Mesenchymal stem cell (in vitro differentiated cells and primary cell): ENCODE measurements around the gene CELSR1.

Source experiments
- DNase-seq: peaks from one replicate; pipeline ENCODE4 v3.0.0-alpha.2; 2013
- H2AFZ ChIP-seq: one replicate; pipeline ENCODE4 v1.6.1; 2013; ENCODE audit warnings: low read depth, mild to moderate bottlenecking, control low read depth, inconsistent platforms, low read length, moderate library complexity
- H2AK5ac ChIP-seq: 2 replicates; pipeline ENCODE4 v1.6.1; 2013; ENCODE audit warnings: low read length, moderate library complexity, mild to moderate bottlenecking, inconsistent platforms; ENCODE audit not compliant: severe bottlenecking
- H2BK120ac ChIP-seq: one replicate; pipeline ENCODE4 v1.6.1; 2013; ENCODE audit warnings: low read depth, mild to moderate bottlenecking, inconsistent platforms, low read length, moderate library complexity
- H2BK12ac ChIP-seq, 2 experiments: one replicate each; pipeline ENCODE4 v1.6.1; 2013; ENCODE audit warnings: inconsistent platforms in 2 of 2, low read length in 2 of 2, mild to moderate bottlenecking in 2 of 2, moderate library complexity in 2 of 2, control low read depth in 1 of 2
- H2BK15ac ChIP-seq: one replicate; pipeline ENCODE4 v1.6.1; 2013; ENCODE audit warnings: mild to moderate bottlenecking, low read depth, inconsistent platforms; ENCODE audit not compliant: poor library complexity, severe bottlenecking
- H2BK5ac ChIP-seq: 2 replicates; pipeline ENCODE4 v1.6.1; 2013; ENCODE audit warnings: low read depth, mild to moderate bottlenecking, low read length, control low read depth, inconsistent platforms; ENCODE audit not compliant: poor library complexity, severe bottlenecking
- H3K14ac ChIP-seq, 2 experiments: one replicate each; pipeline ENCODE4 v1.6.1; 2013; ENCODE audit warnings: inconsistent platforms in 2 of 2, low read length in 2 of 2, control low read depth in 1 of 2, mild to moderate bottlenecking in 1 of 2, moderate library complexity in 1 of 2
- H3K18ac ChIP-seq, 2 experiments: one replicate each; pipeline ENCODE4 v1.6.1; 2013; ENCODE audit warnings: inconsistent platforms in 2 of 2, low read length in 2 of 2, control low read depth in 1 of 2, low read depth in 1 of 2, mild to moderate bottlenecking in 1 of 2
- H3K23ac ChIP-seq, 2 experiments: one replicate each; pipeline ENCODE4 v1.6.1; 2013; ENCODE audit warnings: inconsistent platforms in 2 of 2, low read length in 2 of 2, mild to moderate bottlenecking in 2 of 2, moderate library complexity in 2 of 2, control low read depth in 1 of 2
- H3K27ac ChIP-seq: 2 replicates; pipeline ENCODE4 v1.5.1; 2013; ENCODE audit warnings: mild to moderate bottlenecking, moderate library complexity, low read length, control low read depth, inconsistent platforms; ENCODE audit not compliant: poor library complexity, severe bottlenecking
- H3K27me3 ChIP-seq, 2 experiments: 2 replicates each; pipeline versions ENCODE4 v1.6.1 to v1.7.0; 2013; ENCODE audit warnings: low read length in 2 of 2, mild to moderate bottlenecking in 2 of 2, moderate library complexity in 2 of 2, control low read depth in 1 of 2, inconsistent platforms in 1 of 2; ENCODE audit not compliant: control insufficient read depth in 1 of 2, insufficient read depth in 1 of 2
- H3K36me3 ChIP-seq, 2 experiments: 2 replicates each; pipeline versions ENCODE4 v1.6.1 to v1.7.0; 2013; ENCODE audit warnings: low read length in 2 of 2, control low read depth in 1 of 2, inconsistent platforms in 1 of 2, low read depth in 1 of 2, mild to moderate bottlenecking in 1 of 2; ENCODE audit not compliant: insufficient read depth in 2 of 2, control insufficient read depth in 1 of 2
- H3K4ac ChIP-seq, 2 experiments: one replicate each; pipeline ENCODE4 v1.6.1; 2013; ENCODE audit warnings: inconsistent platforms in 2 of 2, low read length in 2 of 2, mild to moderate bottlenecking in 2 of 2, moderate library complexity in 2 of 2, control low read depth in 1 of 2, low read depth in 1 of 2
- H3K4me1 ChIP-seq: 2 replicates; pipeline ENCODE4 v1.6.1; 2013; ENCODE audit warnings: low read depth, low read length, control low read depth; ENCODE audit not compliant: control insufficient read depth, insufficient read depth
- H3K4me2 ChIP-seq: 2 replicates; pipeline ENCODE4 v1.6.1; 2013; ENCODE audit warnings: low read length, mild to moderate bottlenecking, inconsistent platforms; ENCODE audit not compliant: poor library complexity, severe bottlenecking
- H3K4me3 ChIP-seq, 2 experiments: 2 replicates each; pipeline versions ENCODE4 v1.5.1 to v1.7.0; 2013; ENCODE audit warnings: low read length in 2 of 2, mild to moderate bottlenecking in 2 of 2, control low read depth in 1 of 2, low read depth in 1 of 2; ENCODE audit not compliant: insufficient read depth in 1 of 2
- H3K79me1 ChIP-seq: replicated peaks from 2 replicates; pipeline ENCODE4 v1.6.1; 2013; ENCODE audit warnings: mild to moderate bottlenecking, control low read depth, low read length, inconsistent platforms; ENCODE audit not compliant: poor library complexity, severe bottlenecking
- H3K9ac ChIP-seq: 2 replicates; pipeline ENCODE4 v1.7.0; 2013; ENCODE audit warnings: mild to moderate bottlenecking, low read length, moderate library complexity
- H3K9me3 ChIP-seq: 2 replicates; pipeline ENCODE4 v1.7.0; 2013; ENCODE audit warnings: mild to moderate bottlenecking, low read length; ENCODE audit not compliant: control insufficient read depth
- H4K8ac ChIP-seq: one replicate; pipeline ENCODE4 v1.6.1; 2013; ENCODE audit warnings: inconsistent platforms, mild to moderate bottlenecking, low read length, moderate library complexity
- H4K91ac ChIP-seq: one replicate; pipeline ENCODE4 v1.6.1; 2013; ENCODE audit warnings: mild to moderate bottlenecking, low read length, inconsistent platforms
- whole genome bisulfite sequencing: methylation state at CpG from one replicate; pipeline ENCODE4 v1.1.7; 2013; ENCODE audit warnings: mixed read lengths; 5-methylcytosine and 5-hydroxymethylcytosine counted together

CELSR1 gene

DNA sequence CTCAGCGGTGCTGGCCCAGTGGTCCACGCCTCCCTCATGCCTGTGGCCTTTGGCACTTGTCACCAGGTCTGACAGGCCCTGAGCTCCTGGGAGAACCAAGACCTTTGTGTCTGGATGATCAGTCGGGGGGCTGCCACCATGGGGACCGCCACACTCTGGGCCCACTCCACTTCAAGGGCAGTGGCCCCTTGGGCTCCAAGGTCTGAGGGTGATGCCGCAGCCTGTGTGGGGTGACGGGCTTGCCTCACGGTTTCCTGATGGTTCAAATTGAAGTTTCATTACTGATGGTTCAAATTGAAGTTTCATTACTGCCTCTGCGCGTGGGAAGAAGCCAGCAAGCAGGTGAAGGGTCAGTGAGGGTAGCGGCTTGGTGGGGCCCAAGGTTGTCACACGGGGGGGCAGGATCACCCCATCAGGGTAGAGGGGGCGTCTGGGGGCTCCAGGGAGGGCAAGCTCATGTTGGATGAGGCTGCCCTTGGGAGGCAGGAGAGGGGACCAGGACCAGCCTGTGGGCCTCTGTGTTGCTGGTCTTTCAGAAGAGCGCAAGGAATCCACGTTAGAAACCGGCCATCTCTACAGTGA lies 174.4 kb downstream of the CELSR1 start:
- WGBS: 94% methylated on average over 15 of the region's 15 CpGs
- Histone ChIP-seq H3K18ac (no peak overlapping the region), H2AK5ac (no peak overlapping the region), H3K27me3 (peaks cover 0 to 49% of the 10 kb centered on the region in 2 experiments), H3K14ac (no peak overlapping the region), H2BK5ac (no peak overlapping the region), H3K9me3 (no peaks in the 10 kb centered on the region), H3K36me3 (peaks cover 0 to 75% of the 10 kb centered on the region in 2 experiments), H3K79me1 (no peaks in the 10 kb centered on the region), H3K4me3 (no peak overlapping the region), H2BK15ac (no peak overlapping the region), H3K27ac (no peak overlapping the region), H4K8ac (no peak overlapping the region), H3K4me1 (peaks cover 9% of the 10 kb centered on the region), H4K91ac (no peak overlapping the region), H3K4ac (no peak overlapping the region), H3K23ac (no peak overlapping the region), H2BK120ac (no peak overlapping the region), H2AFZ (no peak overlapping the region), H3K4me2 (no peak overlapping the region), H2BK12ac (no peak overlapping the region), H3K9ac (no peak overlapping the region)
- no peak for DNase-seq

DNA sequence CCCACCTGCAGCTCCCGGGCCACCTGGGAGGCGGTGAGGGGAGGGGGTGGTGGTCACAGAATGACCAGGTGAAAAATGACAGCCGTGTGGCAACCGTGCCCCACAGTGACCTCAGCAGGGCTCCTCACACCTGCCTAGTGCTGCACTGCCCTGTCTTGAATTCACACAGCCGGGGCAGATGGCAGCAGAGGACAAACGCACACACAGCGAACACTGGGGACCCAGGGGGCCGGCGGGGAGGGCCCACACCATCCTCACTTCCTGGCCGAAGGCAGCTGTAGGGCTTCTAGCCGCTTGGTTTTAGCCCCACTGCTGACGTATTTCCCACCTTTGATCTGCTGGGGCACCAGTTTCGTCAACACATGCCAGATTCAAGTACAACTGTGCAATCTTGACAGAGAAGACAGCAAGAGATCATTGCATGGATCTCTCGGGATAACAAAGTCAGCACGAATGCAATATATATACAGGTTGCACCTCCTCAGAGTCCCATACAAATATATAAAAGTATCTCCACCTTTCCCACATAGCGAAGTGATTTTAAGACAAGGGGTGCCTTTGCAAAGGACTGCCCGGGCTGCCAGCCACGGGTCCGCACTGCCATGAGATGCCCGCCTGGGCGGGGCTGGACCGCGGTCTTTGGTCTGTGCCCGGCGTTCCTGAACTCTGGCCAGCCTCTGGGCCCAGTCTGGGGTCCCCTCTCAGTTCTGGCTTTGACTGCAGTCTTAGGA lies 175.1 kb downstream of the CELSR1 start:
- no peak overlapping the region for H4K91ac ChIP-seq
- no peak overlapping the region for H3K4me3 ChIP-seq
- H3K27me3 ChIP-seq: peaks cover 0 to 43% of the 10 kb centered on the region in 2 experiments
- H2AK5ac ChIP-seq: no peak overlapping the region
- no peak overlapping the region for H4K8ac ChIP-seq
- WGBS: 82% methylated on average over 25 of the region's 25 CpGs
- no peak overlapping the region for H3K4ac ChIP-seq
- no peak for DNase-seq
- no peaks in the 10 kb centered on the region for H3K79me1 ChIP-seq
- H3K27ac ChIP-seq: no peak overlapping the region
- no peak overlapping the region for H2AFZ ChIP-seq
- H3K4me2 ChIP-seq: no peak overlapping the region
- H3K4me1 ChIP-seq: peaks cover 5% of the 10 kb centered on the region
- H3K14ac ChIP-seq: no peak overlapping the region
- H3K9me3 ChIP-seq: no peaks in the 10 kb centered on the region
- H3K18ac ChIP-seq: no peak overlapping the region
- H2BK5ac ChIP-seq: no peak overlapping the region
- H2BK12ac ChIP-seq: no peak overlapping the region
- peak overlapping the region; percentile 8 for H2BK15ac ChIP-seq
- H3K23ac ChIP-seq: no peak overlapping the region
- H2BK120ac ChIP-seq: no peak overlapping the region
- H3K36me3 ChIP-seq: peaks cover 2 to 78% of the 10 kb centered on the region in 2 experiments
- no peak overlapping the region for H3K9ac ChIP-seq

DNA sequence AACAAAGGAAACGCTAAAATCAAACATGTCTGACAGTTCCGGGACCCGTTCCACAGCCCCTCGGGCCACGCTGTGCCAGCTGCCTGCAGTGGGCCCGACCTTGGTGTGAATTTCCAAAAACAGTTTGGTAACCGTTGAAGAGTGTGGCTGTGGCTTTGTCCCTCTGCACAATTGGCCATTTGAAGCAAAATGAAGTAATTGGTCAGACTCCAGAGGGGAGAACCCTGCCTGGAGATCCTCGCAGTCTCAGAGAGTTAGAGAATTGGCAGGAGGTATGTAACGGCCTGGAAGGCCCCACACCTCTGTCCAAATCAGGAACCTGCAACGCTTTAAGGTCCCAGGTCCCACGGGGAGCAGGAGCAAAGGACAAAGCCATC lies 175.6 kb downstream of the CELSR1 start:
- peaks cover 5% of the 10 kb centered on the region for H3K4me1 ChIP-seq
- no peak overlapping the region for H4K8ac ChIP-seq
- H2AFZ ChIP-seq: no peak overlapping the region
- H4K91ac ChIP-seq: no peak overlapping the region
- H3K4me3 ChIP-seq: no peak overlapping the region
- DNase-seq: no peak
- no peak overlapping the region for H2BK12ac ChIP-seq
- H3K79me1 ChIP-seq: peaks cover 1% of the 10 kb centered on the region
- H3K27me3 ChIP-seq: peaks cover 0 to 38% of the 10 kb centered on the region in 2 experiments
- no peak overlapping the region for H3K4ac ChIP-seq
- H3K23ac ChIP-seq: no peak overlapping the region
- no peaks in the 10 kb centered on the region for H3K9me3 ChIP-seq
- H2BK120ac ChIP-seq: no peak overlapping the region
- H2AK5ac ChIP-seq: no peak overlapping the region
- H3K4me2 ChIP-seq: no peak overlapping the region
- no peak overlapping the region for H2BK15ac ChIP-seq
- 85% methylated on average over 11 of the region's 11 CpGs for WGBS
- no peak overlapping the region for H3K9ac ChIP-seq
- no peak overlapping the region for H3K27ac ChIP-seq
- peaks cover 6 to 78% of the 10 kb centered on the region in 2 experiments for H3K36me3 ChIP-seq
- H3K14ac ChIP-seq: no peak overlapping the region
- H3K18ac ChIP-seq: no peak overlapping the region
- no peak overlapping the region for H2BK5ac ChIP-seq

DNA sequence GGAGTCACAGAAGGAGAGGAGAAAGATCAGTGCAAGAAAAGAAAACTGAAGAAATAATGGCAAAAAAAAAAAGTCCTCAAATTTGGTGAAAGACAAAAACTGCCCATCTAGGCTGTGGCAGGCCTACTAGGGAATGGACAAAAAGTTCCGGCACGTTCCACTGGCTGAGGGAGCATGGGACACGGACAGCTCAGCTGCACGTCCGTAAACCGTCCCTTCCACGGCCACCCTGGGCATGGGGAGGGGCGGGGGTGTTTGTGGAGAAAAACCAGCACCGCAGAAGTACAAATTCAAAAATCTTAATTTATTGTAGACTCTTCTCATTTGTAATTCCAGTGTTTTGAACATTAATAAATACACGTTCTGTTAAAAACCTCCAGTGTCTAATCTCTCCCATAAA lies 176.5 kb downstream of the CELSR1 start:
- WGBS: 92% methylated on average over 7 of the region's 10 CpGs

More for the DNA sequence above, 176.5 kb downstream of the CELSR1 start:
- Histone ChIP-seq H2BK12ac (no peak overlapping the region), H3K79me1 (peaks cover 4% of the 10 kb centered on the region), H3K4me1 (peaks cover 5% of the 10 kb centered on the region), H2BK120ac (no peak overlapping the region), H3K14ac (no peak overlapping the region), H3K4me3 (no peak overlapping the region), H2AK5ac (no peak overlapping the region), H3K23ac (no peak overlapping the region), H3K18ac (no peak overlapping the region), H3K9ac (no peak overlapping the region), H3K27ac (no peak overlapping the region), H2BK5ac (no peak overlapping the region), H3K9me3 (no peaks in the 10 kb centered on the region), H4K91ac (no peak overlapping the region), H3K4ac (no peak overlapping the region), H3K4me2 (no peak overlapping the region), H4K8ac (no peak overlapping the region), H3K27me3 (peaks cover 0 to 33% of the 10 kb centered on the region in 2 experiments), H2BK15ac (no peak overlapping the region), H3K36me3 (peaks cover 12 to 80% of the 10 kb centered on the region in 2 experiments), H2AFZ (no peak overlapping the region)
- DNase-seq: no peak
